ENCODE data around the gene ALKAL2.

ALKAL2 gene

GRCh38 chr2:289362-290089 is 1.6 kb upstream of the ALKAL2 start:
- FAIRE-seq: no peak

- FAIRE-seq: no peak
These were observed 969 bp upstream of the ALKAL2 start for GRCh38 chr2:288758-289361.

- FAIRE-seq: no peak
These were observed 413 bp downstream of the ALKAL2 start for GRCh38 chr2:287471-287885.

DNA sequence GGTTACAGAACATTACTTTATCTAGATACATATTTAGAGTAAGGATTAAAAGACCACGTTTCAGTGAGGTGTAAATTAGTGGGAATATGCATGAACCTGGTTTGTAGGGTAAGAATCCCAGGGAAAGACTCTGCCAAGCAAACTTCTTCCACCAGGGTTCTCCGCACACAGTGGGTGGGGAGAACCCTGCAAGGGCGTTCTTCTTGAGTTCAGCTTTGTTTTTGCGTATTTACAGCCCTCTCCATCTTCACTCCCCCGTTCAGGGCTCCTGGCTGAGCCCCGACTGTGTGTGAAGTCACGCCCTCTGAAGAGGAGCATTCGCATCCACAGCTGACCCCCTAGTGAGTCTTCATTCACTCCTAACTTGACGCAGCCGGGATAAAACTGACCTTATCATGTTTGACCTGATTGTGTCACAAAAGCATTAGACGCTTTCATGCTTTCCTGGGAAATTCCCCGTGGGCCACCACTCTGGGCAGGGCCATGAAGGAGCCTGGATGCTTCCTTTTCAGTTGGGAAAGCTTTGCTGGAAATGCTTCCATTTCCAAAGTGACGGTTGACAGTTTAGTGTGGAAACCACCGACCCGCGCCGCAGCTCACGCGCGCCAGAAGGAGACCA is 1.0 kb downstream of the ALKAL2 start:
- no peak for FAIRE-seq

GRCh38 chr2:286035-286434 is 1.9 kb downstream of the ALKAL2 start:
- FAIRE-seq: no peak

DNA sequence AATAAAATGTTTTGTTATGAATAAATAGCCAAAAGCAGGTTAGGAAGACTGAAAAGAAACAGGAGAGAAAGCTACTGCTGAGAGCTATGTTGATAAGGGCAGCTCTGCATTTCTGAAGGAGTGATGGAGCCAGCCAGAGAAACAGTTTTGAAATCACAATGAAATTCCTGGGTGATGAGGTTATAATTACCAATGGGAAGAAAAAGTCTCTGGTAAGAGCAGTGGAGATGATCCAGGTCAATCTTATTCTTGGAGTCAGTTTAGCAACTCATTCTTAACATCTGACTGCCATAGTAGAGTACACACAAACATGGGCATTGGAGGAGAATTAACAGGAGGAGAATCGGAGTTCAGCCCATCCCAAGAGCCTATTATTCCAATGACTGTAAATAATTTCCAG is 2.4 kb downstream of the ALKAL2 start:
- FAIRE-seq: no peak

- no peak for FAIRE-seq
These were observed 2.9 kb downstream of the ALKAL2 start for GRCh38 chr2:284896-285492.

GRCh38 chr2:283996-284794 is 3.7 kb downstream of the ALKAL2 start:
- no peak for FAIRE-seq

GRCh38 chr2:282371-283263 is 5.3 kb downstream of the ALKAL2 start:
- no peak for FAIRE-seq

- FAIRE-seq: no peak
These were observed 6.5 kb downstream of the ALKAL2 start for GRCh38 chr2:281381-281780.

GRCh38 chr2:280650-281110 is 7.2 kb downstream of the ALKAL2 start:
- FAIRE-seq: no peak

DNA sequence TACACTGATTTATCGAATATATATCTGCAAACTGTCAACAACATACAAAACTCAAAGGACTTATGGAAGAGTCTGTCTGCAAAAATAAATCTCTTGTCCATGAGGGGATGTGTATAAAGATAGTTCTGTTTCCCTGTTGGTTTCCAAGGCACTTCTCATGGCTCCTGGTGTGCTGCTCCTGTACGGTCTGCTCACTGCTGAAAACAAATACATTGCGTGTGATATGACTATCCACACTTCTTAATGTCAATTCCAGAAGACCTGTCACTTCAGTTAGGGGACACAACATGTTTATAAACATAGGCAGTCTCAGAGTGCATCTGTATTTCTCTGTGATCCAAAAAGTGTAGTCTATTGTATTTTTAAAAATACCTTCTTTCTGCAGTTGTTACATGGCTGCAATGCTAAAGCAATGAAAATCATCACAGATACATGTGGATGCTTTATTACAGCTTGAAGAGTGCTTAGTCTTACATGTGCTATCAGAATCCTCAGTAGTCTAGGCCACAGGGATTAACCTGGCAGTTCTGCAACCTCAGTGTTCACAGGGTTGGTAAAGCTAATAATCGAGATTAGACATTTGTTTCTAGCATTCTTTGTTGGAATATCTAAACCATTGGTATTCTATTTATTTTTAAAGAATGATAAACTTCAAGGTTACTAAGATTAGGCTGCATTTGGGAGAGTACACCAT is 7.8 kb downstream of the ALKAL2 start:
- no peak for FAIRE-seq

DNA sequence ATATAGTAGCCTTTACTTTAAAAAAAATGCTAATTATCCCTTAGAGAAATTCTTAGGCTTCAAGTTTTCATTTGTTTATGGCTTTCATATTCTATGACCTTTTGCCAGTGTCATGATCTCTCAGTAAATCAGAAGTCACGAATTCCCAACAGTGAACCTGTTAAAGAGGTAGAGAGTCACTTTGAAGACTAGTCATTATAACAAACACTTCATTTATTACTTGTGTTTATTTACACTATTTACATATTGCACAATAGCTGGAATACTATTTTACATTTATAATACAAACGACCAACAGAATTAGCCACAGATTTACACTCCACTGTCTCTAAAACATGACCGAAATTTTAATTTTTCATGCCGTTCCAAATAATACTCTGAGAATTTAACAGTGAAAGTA is 8.5 kb downstream of the ALKAL2 start:
- no peak for FAIRE-seq

GRCh38 chr2:278927-279320 is 9.0 kb downstream of the ALKAL2 start:
- no peak for FAIRE-seq

DNA sequence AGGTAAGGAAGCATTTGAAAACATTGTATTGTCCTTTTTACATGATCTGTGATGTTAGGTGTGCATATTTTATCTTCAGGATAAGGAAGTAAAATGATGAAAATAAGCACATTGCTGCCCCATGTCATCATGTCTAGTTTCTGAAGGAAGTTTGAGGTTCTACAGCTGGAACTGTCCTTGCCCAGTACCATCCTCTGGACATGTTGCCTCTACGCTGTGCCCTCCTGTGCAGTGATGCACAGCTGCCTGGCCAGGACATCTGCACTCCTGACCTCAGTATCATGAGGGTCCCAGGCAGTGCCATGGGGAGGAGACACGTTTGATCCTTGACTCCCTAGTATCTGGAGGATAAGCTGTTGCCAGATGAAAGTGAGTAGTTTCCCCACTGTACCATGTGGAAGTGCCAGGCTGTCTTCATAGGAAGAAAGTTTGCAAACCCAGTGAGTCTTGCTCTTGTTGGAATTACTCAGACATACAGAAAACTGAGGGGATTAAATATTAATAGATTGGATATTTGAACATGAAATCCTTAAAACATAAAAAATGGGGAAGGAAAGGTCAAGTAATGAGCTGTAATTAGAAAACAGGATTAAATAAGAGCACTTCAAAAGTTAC is 9.5 kb downstream of the ALKAL2 start:
- no peak for FAIRE-seq

GRCh38 chr2:275466-275865 is 12.4 kb downstream of the ALKAL2 start:
- FAIRE-seq: no peak

DNA sequence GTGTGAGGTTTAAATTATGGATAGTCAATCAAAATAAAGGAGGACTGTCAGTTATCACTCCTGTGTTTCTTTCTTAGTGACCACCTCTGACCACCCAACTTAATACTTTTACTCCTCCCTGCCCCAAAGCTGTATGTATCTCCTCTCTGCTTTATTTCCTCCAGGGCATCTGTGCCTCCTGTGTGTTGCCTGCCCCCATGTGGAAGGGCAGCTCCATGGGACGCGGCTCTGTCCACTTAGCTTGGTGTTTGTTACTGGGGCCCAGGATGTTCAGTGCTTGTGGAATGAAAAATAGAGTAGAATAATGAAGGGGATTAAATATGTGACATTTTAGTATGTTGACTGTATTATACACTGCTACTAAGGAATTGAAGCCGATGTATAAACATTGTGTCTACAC is 13.4 kb downstream of the ALKAL2 start:
- no peak for FAIRE-seq

DNA sequence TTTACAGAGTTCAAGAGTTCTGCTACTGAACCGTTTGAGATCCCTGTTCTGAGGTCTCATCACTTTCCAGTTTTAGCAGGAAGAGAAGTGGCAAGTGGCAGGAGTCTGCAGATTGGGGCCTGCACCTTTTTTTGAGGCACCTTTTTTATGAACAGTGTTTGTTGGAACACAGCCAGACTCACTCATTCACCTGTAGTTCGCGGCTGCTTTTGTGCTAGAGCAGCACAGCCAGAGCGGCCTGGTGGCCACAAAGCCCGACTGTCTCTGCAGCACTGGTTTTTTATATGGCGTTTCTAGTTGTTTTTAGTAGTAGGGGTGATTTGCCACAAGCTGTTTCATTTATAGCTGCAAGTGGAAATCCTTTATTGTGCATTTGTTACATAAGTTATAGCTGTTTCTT is 14.6 kb downstream of the ALKAL2 start:
- no peak for FAIRE-seq

DNA sequence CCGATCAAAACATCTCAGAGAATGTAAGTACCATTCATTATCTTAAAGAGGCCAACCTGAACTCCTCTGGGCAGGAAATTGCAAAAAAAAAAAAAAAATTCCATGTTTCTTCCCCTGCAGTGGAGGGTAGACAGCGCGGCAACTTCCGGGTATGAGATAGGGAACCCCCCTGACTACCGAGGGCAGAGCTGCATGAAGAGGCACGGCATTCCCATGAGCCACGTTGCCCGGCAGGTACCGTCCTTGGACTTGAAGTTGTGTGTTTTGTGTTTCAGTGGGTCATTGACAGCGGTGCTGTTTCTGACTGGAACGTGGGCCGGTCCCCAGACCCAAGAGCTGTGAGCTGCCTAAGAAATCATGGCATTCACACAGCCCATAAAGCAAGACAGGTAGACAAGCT is 16.0 kb downstream of the ALKAL2 start:
- FAIRE-seq: no peak

- FAIRE-seq: no peak
These were observed 17.0 kb downstream of the ALKAL2 start for GRCh38 chr2:270861-271260.

Data from islet of Langerhans (tissue), 1 donor.